Left ventricle myocardium inferior (tissue), 1 donor: ENCODE results near the gene ADIPOR1. TPM values are rescaled to one million over a fixed set of nuclear protein-coding genes. Genes with fewer than 3 reads are reported as not detected.

Experiments
- DNase-seq: peaks from one replicate; pipeline ENCODE4 v3.0.0-alpha.2; 2020
- H3K27ac ChIP-seq: fragments of 200-600 bp; replicated peaks from 2 replicates; pipeline ENCODE4 v1.8.0; 2021
- H3K27me3 ChIP-seq: fragments of 200-600 bp; 2 replicates; pipeline ENCODE4 v1.8.0; 2021; ENCODE audit warnings: low read depth
- H3K36me3 ChIP-seq: fragments of 200-600 bp; 2 replicates; pipeline ENCODE4 v1.8.0; 2021
- H3K4me1 ChIP-seq: fragments of 200-600 bp; 2 replicates; pipeline ENCODE4 v1.8.0; 2021
- H3K4me3 ChIP-seq: fragments of 200-600 bp; 2 replicates; pipeline ENCODE4 v1.8.0; 2021; ENCODE audit warnings: mild to moderate bottlenecking, moderate library complexity
- H3K9me3 ChIP-seq: fragments of 200-600 bp; replicated peaks from 2 replicates; pipeline ENCODE4 v1.8.0; 2021
- CTCF ChIP-seq: fragments of 200-600 bp; IDR thresholded peaks from 2 replicates; pipeline ENCODE4 v1.8.0; 2021; ENCODE audit warnings: antibody characterized with exemption, mild to moderate bottlenecking, borderline replicate concordance
- intact Hi-C: fragments of 100-400 bp; cut with micrococcal nuclease; formaldehyde crosslinking; loops from one replicate; pipeline ENCODE4 v1.11.0; 2022
- total RNA-seq: library from RNA; stranded (reverse); fragmentation: NEBNext Ultra II Directional; extraction: Animal tissue kit (Norgen Biotek cat#: 25700); gene quantifications from one replicate; pipeline ENCODE4 v1.2.1, GENCODE V29; 2021
- donor health status: DM: no; HTN: yes; CAD: no; lungs with severe emphysema.

The ADIPOR1 gene
- total RNA-seq, 1 donor from 2014 or later: 87.0 TPM

- Histone ChIP-seq H3K9me3 (no peaks in the 10 kb centered on the region), H3K27me3 (peaks cover 50% of the 10 kb centered on the region), H3K36me3 (no peaks in the 10 kb centered on the region), H3K27ac (no peak overlapping the region), H3K4me3 (no peak overlapping the region), H3K4me1 (no peaks in the 10 kb centered on the region)
- DNase-seq: no peak
- intact Hi-C loops: no loop called here
- no peak for TF ChIP-seq CTCF
These were observed 18.5 kb upstream of the ADIPOR1 start for GRCh38 chr1:202976633-202977032.

- no peak for TF ChIP-seq CTCF
These were observed 16.7 kb upstream of the ADIPOR1 start for GRCh38 chr1:202974856-202975255.

GRCh38 chr1:202972046-202972445, 13.9 kb upstream of the ADIPOR1 start:
- no peak overlapping the region for H3K4me3 ChIP-seq
- no peak overlapping the region for H3K27ac ChIP-seq
- no peak for DNase-seq
- no peaks in the 10 kb centered on the region for H3K36me3 ChIP-seq
- TF ChIP-seq CTCF: no peak
- intact Hi-C loops: no loop called here
- peaks cover 18% of the 10 kb centered on the region for H3K27me3 ChIP-seq
- no peaks in the 10 kb centered on the region for H3K9me3 ChIP-seq
- H3K4me1 ChIP-seq: peaks cover 15% of the 10 kb centered on the region

More at GRCh38 chr1:202974856-202975255, 16.7 kb upstream of the ADIPOR1 start:
- H3K36me3 ChIP-seq: no peaks in the 10 kb centered on the region
- H3K4me1 ChIP-seq: no peaks in the 10 kb centered on the region
- intact Hi-C loops: no loop called here
- H3K27ac ChIP-seq: no peak overlapping the region
- no peaks in the 10 kb centered on the region for H3K9me3 ChIP-seq
- no peak overlapping the region for H3K4me3 ChIP-seq
- H3K27me3 ChIP-seq: peaks cover 46% of the 10 kb centered on the region
- DNase-seq: no peak

- TF ChIP-seq CTCF: peak; percentile 69
- Histone ChIP-seq H3K9me3 (no peaks in the 10 kb centered on the region), H3K4me3 (no peak overlapping the region), H3K4me1 (peaks cover 46% of the 10 kb centered on the region), H3K27ac (peak overlapping the region; percentile 97), H3K36me3 (peaks cover 7% of the 10 kb centered on the region), H3K27me3 (no peaks in the 10 kb centered on the region)
- DNase-seq: peak; percentile 25
- intact Hi-C loops: no loop called here
These were observed 10.8 kb upstream of the ADIPOR1 start for GRCh38 chr1:202968895-202969295.

- Histone ChIP-seq H3K27ac (peak overlapping the region; percentile 97), H3K9me3 (no peaks in the 10 kb centered on the region), H3K27me3 (no peaks in the 10 kb centered on the region), H3K4me3 (peak overlapping the region; percentile 99), H3K4me1 (peaks cover 51% of the 10 kb centered on the region), H3K36me3 (peaks cover 13% of the 10 kb centered on the region)
- DNase-seq: no peak
- no peak for TF ChIP-seq CTCF
- intact Hi-C loops: no loop called here
These were observed 10.2 kb upstream of the ADIPOR1 start for GRCh38 chr1:202968351-202968750.

- intact Hi-C loops: no loop called here
These were observed 9.7 kb upstream of the ADIPOR1 start for GRCh38 chr1:202967684-202968281.

More at GRCh38 chr1:202967684-202968281, 9.7 kb upstream of the ADIPOR1 start:
- H3K9me3 ChIP-seq: no peaks in the 10 kb centered on the region
- no peak for DNase-seq
- no peaks in the 10 kb centered on the region for H3K27me3 ChIP-seq
- H3K36me3 ChIP-seq: peaks cover 18% of the 10 kb centered on the region
- peak overlapping the region; percentile 97 for H3K27ac ChIP-seq
- H3K4me1 ChIP-seq: peaks cover 55% of the 10 kb centered on the region
- TF ChIP-seq CTCF: no peak
- peak overlapping the region; percentile 99 for H3K4me3 ChIP-seq
